Muscle of back (tissue), 11 donors: ENCODE results near the gene SLC25A41. TPM values are rescaled to one million over a fixed set of nuclear protein-coding genes. Genes with fewer than 3 reads are reported as not detected.
"Not testable (repeated sequence)": the region's sequence is repeated elsewhere in the genome, so short reads cannot be mapped to it uniquely, and the experiment has no call there.

ENCODE experiments used
- DNase-seq, 3 donors: peaks; one replicate each; pipeline versions ENCODE4 v3.0.0 to v3.0.0-alpha.2; 2013
- polyA plus RNA-seq, 10 donors: library from polyadenylated mRNA; unstranded; fragments of 120-200 nt; gene quantifications; one replicate each; pipeline ENCODE4 v1.2.1, GENCODE V29; 2013; ENCODE audit not compliant: insufficient read length in 10 of 10

The SLC25A41 gene
- polyA plus RNA-seq, 10 donors = 0.16 to 1.2 (median 0.30) TPM

DNA sequence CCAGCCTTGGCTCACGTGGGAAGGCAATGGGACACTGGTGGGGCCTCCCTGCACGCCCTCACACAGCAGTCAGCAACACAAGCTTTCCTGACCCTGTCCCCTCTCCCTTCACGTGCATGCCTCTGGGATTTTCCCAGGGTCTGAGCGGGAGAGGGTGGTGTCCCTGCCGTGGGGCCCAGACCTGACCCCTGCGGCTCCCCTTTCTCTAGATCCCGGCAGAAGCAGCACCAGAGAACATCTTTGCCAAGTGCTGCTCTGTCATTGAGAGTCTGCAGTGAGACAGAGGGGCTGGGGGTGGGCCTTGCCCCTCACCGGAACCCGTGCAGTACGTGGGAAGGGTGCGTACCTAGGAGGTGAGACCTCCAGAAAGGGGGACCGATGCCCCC, 21.5 kb downstream of the SLC25A41 start:
- no peak for DNase-seq

GRCh38 chr19:6409346-6409745, 24.2 kb downstream of the SLC25A41 start:
- no peak for DNase-seq

- no peak for DNase-seq
Measured at GRCh38 chr19:6406401-6406800, 27.2 kb downstream of the SLC25A41 start.

GRCh38 chr19:6402837-6403608, 30.5 kb downstream of the SLC25A41 start:
- peak; percentile 62 to 92 (median 86) for DNase-seq

DNA sequence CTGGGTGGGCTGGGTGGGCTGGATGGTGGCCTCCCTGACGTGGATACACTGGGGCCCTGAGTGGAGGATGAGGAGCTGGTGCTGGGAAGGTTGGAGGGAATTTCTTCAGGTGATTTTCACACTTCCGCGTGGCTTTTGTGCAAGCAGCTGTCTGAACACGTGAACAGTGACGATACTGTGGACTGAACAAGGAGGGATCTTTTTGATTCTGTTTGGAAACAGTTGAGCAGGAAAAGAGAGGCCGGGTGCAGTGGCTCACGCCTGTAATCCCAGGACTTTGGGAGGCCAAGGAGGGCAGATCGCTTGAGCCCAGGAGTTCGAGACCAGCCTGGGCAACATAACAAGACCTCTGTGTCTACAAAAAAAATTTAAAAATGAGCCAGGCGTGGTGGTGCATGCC, 31.5 kb downstream of the SLC25A41 start:
- no peak for DNase-seq

GRCh38 chr19:6400062-6400944, 33.3 kb downstream of the SLC25A41 start:
- not testable (repeated sequence) for DNase-seq

DNA sequence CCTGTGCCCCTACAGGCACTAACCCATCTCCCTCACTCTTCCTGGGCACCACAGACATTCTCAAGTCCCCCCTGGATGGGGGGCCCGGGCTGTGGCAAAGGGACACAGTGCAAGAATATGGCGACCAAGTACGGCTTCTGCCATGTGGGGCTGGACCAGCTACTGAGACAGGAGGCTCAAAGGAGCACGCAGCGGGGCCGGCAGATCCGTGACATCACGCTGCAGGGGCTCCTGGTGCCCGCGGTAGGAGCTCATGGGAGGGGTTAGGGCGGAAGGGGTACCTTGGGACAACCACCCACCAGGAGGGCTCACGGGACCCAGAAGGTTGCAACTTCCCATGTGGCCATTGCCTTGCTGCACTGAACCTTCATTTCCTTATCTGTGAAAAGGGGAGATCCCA, 37.3 kb downstream of the SLC25A41 start:
- no peak for DNase-seq

- no peak for DNase-seq
Measured at GRCh38 chr19:6394831-6395230, 38.7 kb downstream of the SLC25A41 start.

DNA sequence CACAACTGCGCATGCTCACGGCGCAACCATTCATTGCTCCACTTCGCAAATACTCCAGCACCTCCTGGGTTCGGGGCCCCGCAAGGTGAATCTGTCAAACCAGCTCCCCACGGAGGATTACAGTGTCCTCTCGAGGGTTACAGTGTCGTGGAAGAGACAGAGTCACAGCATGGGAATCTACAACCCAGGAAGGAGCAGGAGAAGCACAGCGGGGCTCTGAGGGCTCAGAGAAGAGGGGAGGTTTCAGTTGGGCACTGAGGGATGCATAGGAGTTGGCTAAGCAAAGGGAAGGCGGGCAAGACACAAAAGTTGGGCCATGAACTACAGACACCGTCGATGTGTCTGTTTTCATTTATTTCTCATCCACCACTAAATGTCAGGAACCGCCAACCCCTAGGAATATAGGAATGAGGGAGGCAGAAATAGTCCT, 39.6 kb downstream of the SLC25A41 start:
- DNase-seq = no peak

DNA sequence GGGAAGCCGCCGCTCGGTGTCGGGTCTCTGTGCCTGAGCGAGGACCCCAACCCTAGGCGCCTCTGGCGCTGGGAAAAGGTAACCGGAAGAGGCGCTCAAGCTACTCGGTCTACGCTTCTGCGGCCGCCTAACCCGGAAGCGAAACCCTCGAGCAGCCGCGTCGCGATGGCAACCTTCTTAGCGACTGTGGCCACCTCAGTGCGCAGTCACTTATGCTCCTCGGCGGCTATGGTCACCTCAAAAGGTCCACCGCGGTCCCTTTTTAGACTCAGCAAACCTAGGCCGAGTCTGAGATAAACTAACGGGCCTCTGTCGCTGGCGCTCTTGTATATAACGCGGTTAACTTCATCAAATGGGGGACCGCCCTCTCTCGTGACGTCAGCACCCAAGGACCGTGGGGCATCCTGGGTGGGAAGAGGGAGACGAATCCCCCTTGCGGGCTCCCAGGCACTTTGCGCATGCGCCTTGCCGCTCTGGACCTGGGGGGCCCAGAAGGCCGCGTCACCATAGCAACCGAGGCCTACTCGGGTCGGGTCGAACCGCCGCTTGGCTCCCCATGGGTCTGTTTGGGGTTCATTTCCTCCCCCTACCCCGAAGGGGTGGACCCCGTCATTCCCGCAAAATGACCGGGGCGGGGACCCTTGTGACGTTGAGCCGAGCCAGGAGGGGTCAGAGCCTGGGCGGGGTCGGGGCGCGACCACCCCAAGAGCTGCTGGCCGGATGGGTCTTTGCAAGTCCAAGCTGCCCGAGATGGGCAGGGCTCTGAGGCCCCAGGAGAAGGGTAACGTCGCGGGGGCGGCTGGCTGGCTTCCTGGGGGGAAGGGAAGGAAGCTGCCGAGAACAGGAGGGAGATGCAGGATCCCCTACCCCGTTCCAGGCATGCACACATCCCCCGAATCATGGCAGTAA, 40.2 kb downstream of the SLC25A41 start, which contains the start of gene GTF2F1:
TSS of gene GTF2F1 (minus strand) at position 91 of the 909 bp plus-strand sequence. CDS start 169 bp downstream, outside the sequence.
- peak; percentile 97 to 99 (median 98) for DNase-seq

DNA sequence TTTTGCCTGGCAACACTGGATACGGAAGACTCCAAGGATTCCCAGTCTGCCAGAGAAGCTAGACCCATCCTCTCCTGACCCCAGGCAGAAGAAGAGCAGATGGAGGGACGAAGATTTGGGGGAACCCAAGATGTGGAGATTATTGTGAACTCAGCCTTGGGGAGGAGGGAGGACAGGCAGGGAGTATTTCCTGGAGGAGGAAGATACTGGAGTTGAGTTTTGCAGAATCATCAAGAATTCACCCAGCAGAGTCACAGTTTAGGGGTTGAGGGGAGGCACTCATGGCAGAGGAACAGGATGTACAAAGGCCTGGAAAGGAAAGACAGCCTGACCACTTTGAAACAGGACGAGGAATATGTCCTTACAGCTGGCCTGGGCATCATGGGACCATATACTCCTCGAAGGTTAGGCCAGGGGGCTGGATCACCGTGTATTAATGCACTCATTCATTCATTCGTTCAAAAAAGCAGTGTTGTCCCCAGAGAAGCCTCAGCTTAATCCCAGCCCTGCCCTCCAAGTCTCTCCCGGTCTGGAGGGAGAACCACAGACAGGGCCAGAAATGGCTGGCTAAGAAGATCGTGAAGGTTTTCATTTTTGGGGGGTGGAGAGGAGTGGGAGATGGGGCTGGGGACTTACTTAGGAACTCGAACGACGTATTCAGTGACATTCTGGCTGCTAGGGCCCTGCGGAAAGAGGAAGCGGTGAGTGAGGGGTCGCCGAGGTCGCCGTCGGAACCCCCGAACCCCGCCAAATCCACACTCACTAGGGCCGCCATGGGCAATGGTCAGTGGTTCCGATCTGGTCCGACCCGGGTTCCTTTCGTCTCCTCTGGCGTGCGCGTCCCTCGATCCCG, 41.1 kb downstream of the SLC25A41 start:
- DNase-seq = no peak

GRCh38 chr19:6387372-6387771, 46.2 kb downstream of the SLC25A41 start:
- DNase-seq = no peak

GRCh38 chr19:6384381-6384780, 49.2 kb downstream of the SLC25A41 start:
- DNase-seq = no peak

- DNase-seq = no peak
Measured at GRCh38 chr19:6383188-6383587, 50.4 kb downstream of the SLC25A41 start.

DNA sequence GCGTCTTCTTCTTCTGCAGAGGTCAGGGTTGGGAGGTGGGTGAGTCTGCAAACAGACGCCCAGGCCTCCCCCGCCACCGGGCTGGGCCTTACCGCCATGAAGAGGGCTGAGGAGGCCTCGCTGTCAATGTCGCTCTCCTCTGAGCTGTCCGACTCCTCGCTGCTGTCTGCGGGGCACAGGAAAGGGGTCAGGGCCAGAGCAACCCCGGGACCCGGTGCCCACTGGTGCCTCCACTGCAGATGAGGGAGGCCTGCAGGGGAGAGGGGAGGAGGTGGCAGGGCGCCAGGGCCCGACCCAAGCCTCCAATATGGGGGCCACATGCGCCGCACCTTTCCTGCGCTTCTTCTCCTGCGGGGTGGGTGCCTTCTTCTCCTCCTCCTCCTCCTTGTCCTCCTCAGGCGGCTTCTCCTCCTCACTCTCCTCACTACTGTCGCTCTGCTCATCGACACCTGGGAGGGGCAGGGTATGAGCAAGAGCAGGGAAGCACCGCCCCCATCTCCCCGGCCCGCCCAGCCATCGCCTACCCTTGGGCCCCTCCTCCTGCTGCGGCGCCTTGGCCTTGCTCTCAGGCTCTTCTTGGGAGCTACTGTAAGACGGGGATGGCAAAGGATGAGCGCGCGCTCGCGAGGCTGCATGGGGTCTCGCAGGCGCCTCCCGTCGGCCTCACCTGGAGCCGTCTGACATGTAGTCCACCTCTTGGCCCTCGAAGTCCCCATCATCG, 52.4 kb downstream of the SLC25A41 start:
- no peak for DNase-seq

DNA sequence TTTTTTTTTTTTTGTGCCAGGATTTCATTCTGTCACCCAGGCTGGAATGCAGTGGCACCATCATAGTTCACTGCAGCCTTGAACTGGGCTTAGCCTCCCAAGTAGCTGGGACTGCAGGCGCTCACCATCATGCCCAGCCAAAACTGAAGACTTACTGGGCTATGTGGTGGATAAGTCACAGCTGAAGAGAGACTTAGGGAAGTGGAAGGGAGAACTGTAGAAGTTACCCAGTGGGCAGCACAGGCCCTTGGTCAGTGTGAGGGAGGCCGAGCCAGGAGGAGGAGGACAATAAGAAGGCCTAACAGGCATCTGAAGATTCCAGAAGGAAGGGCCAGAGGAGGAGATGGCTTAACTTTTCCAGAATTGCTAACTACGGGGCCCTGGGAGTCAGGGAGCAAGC, 53.8 kb downstream of the SLC25A41 start:
- no peak for DNase-seq

- no peak for DNase-seq
Measured at GRCh38 chr19:6378486-6378885, 55.1 kb downstream of the SLC25A41 start.

- DNase-seq = peak in 2 of 3 donors; percentile 40 to 61
Measured at GRCh38 chr19:6378041-6378440, 55.5 kb downstream of the SLC25A41 start.

DNA sequence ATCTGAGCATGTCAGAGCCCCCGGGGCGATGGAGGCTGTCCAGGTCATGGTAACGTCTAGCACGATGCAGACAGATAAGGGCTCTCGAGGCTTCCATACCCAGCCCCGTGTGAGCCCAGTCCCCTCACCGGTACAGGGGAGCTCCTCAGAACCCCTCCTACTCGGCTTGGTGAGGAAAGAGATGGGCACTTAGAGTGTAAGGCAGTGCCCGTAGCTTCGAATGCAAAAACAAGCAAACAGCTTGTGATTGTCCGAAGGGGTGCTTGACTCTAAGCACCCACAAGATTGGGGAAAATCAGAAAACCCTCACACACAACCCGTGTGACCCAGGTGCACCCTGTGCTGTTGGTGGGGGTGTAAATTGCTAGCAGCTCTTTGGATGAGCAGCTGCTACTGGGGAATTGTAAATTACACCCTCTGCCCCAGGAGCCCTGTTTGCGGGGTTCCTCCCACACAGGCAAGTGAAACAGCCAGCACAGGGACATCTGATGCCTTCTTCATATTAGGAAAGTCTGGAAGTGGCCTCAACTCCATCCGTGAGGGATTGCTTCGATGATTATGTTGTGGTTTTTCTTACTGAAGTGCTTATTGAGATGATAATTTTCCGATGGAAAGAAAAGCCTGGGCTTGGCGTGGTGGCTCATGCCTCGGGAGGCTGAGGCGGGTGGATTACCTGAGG, 56.9 kb downstream of the SLC25A41 start:
- peak in 1 of 3 donors; percentile 42 for DNase-seq
